ENCODE measurements around the gene OR7G2. TPM values are rescaled to one million over a fixed set of nuclear protein-coding genes. Genes with fewer than 3 reads are reported as not detected.

The OR7G2 gene
- total and polyA plus RNA-seq, 2 donors (not counting 3 experiments of a cell fraction or from before 2014, with no cell fraction given) = not detected

DNA sequence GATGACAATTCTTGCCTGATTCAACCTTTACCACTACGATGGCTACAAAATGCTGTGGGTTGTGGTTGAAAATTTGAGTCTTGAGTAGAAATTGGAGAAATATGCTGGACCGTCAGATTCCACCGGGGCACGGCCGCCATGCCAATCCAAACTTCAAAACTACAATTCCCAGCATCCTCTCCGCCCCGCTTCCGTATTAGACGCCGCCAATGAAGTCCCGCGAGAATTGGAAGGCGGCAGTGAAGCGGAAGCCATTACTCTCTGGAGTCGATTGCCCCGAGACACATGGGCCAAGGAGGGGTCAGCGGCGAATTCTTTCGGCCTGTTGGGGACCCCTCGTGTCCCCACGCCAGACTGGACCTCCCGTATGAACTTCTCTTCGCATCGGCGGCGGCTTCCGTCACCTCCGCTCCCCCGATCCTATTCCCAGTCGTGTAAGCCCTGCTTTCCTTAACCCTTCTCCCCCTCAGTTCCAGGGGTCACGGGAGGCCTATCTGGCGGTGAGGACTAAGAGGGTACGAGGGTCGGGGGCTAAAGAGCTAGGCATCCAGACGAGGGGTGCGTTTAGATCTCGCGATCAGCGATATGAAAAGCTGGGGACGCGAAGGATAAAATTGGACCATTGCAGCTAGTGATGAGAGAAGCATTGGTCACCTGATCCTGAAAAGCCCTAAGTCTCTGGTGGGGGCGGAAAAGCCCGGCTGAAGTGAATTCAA, 33.0 kb upstream of the OR7G2 start, which contains the start of gene ZNF317:
ZNF317 (plus strand) TSS at position 239 of the 716 bp plus-strand sequence. CDS start 15,620 bp downstream, outside the sequence.
- Histone ChIP-seq H3K4me3 (replicated peaks in 1 of 3; ENCODE audit: insufficient read depth in 1 of 3, low read depth in 1 of 3, low read length in 3 of 3) (peak within 1 kb of the TSS; percentile 78 to 95 (median 92)), H3K27me3 (ENCODE audit: control insufficient read depth in 2 of 2, insufficient read depth in 2 of 2, low read length in 2 of 2) (no peaks in the 10 kb centered on the region), H3K4me1 (ENCODE audit: control insufficient read depth, extremely low read depth, insufficient read depth, low read length) (peaks cover 11% of the 10 kb centered on the region), H3K9ac (replicated peaks; ENCODE audit: extremely low read depth, insufficient read depth, low read length) (peak within 1 kb of the TSS; percentile 99), H2AFZ (ENCODE audit: low read depth, low read length) (peak within 1 kb of the TSS; percentile 99), H4K20me1 (replicated peaks; ENCODE audit: control insufficient read depth, extremely low read depth, insufficient read depth, low read length) (no peaks in the 10 kb centered on the region), H3K4me2 (ENCODE audit: insufficient read depth, low read length) (peak within 1 kb of the TSS; percentile 99), H3K9me1 (replicated peaks; ENCODE audit: control insufficient read depth, extremely low read depth, insufficient read depth, low read length) (no peaks in the 10 kb centered on the region), H3K36me3 (ENCODE audit: control insufficient read depth in 2 of 2, extremely low read depth in 1 of 2, insufficient read depth in 2 of 2, low read length in 2 of 2) (no peaks in the 10 kb centered on the region), H3K27ac (ENCODE audit: insufficient read depth, low read depth, low read length) (peak within 1 kb of the TSS; percentile 87), H3K79me2 (ENCODE audit: control insufficient read depth, insufficient read depth, low read length) (peaks cover 49% of the 10 kb centered on the region), H3K9me3 (replicated peaks; ENCODE audit: control insufficient read depth, insufficient read depth, low read length) (peaks cover 7% of the 10 kb centered on the region)
- dilution Hi-C loops (cut with MboI; ENCODE audit: extremely low pct_ligation_motif_present, low sequenced_read_pairs) (no loop called here), intact Hi-C loops (cut with micrococcal nuclease) (loop anchor here (1.0 to 2.0 kb wide), 5 partner anchors 12 to 656 kb away; partner anchors contain the start of genes ZNF121 and ZNF699)
- CTCF ChIA-PET = interaction anchor here (0.6 kb wide), 1 partner anchor 65 kb away, joined by 3 read pairs; no protein-coding TSS in a partner anchor
- BruUV-seq (replicated peaks) = TSS peak; percentile 42
- DNase-seq (ENCODE audit: low read depth, low spot score) (peak; percentile 91), FAIRE-seq (peak; percentile 94)
- POLR2A ChIA-PET = no interaction called here
- no peak for TF ChIP-seq EZH2 (IDR thresholded peaks at IDR 0.05; ENCODE audit: borderline replicate concordance, low read depth, low read length, severe bottlenecking)
- no peak for TF ChIP-seq MYC (IDR thresholded peaks at IDR 0.05; ENCODE audit: low read depth, low read length)
- TF ChIP-seq, protein P1, sequence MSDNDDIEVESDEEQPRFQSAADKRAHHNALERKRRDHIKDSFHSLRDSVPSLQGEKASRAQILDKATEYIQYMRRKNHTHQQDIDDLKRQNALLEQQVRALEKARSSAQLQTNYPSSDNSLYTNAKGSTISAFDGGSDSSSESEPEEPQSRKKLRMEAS (IDR thresholded peaks at IDR 0.05; ENCODE audit: insufficient read depth, insufficient read length) = no peak
- TF ChIP-seq POLR2AphosphoS5 (IDR thresholded peaks at IDR 0.05; ENCODE audit: insufficient read depth, low read depth, low read length) = peak; percentile 68
- TF ChIP-seq, protein P2, sequence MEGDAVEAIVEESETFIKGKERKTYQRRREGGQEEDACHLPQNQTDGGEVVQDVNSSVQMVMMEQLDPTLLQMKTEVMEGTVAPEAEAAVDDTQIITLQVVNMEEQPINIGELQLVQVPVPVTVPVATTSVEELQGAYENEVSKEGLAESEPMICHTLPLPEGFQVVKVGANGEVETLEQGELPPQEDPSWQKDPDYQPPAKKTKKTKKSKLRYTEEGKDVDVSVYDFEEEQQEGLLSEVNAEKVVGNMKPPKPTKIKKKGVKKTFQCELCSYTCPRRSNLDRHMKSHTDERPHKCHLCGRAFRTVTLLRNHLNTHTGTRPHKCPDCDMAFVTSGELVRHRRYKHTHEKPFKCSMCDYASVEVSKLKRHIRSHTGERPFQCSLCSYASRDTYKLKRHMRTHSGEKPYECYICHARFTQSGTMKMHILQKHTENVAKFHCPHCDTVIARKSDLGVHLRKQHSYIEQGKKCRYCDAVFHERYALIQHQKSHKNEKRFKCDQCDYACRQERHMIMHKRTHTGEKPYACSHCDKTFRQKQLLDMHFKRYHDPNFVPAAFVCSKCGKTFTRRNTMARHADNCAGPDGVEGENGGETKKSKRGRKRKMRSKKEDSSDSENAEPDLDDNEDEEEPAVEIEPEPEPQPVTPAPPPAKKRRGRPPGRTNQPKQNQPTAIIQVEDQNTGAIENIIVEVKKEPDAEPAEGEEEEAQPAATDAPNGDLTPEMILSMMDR (IDR thresholded peaks at IDR 0.05; ENCODE audit: extremely low read depth in 1 of 2, insufficient read depth in 1 of 2, low read depth in 1 of 2, low read length in 2 of 2) = no peak
- TF ChIP-seq POLR2A (IDR thresholded peaks at IDR 0.05; ENCODE audit: low read depth, low read length) = peak; percentile 73
- no peak for TF ChIP-seq GATA2 (IDR thresholded peaks at IDR 0.05; ENCODE audit: insufficient read depth, insufficient read length, low read depth, low read length)
- TF ChIP-seq JUN (IDR thresholded peaks at IDR 0.05; ENCODE audit: borderline replicate concordance, insufficient read depth, insufficient read length, low read depth) = no peak
- no peak for TF ChIP-seq FOS (IDR thresholded peaks at IDR 0.05; ENCODE audit: borderline replicate concordance, insufficient read depth, low read length)
